MM.1S (cell line): Measurements from ENCODE around the gene SCYGR4.

Experiments used
- EZH2 ChIP-seq: fragments of 300-600 bp; sonication (generic); optimal IDR thresholded peaks from 2 replicates; pipeline ENCODE3; 2017; ENCODE audit warnings: low read depth, mild to moderate bottlenecking, antibody characterized with exemption, low read length, mixed read lengths
- EZH2phosphoT487 ChIP-seq: fragments of 300-600 bp; sonication (generic); IDR thresholded peaks from 2 replicates; pipeline ENCODE4 v1.6.1; 2018; ENCODE audit warnings: antibody characterized with exemption, low read length
- TF ChIP-seq, protein P1 (sequence below): fragments of 300-600 bp; sonication (generic); IDR thresholded peaks from 2 replicates; pipeline ENCODE4 v1.5.1; 2016; ENCODE audit warnings: antibody characterized with exemption, low read length, mixed read lengths

DNA sequence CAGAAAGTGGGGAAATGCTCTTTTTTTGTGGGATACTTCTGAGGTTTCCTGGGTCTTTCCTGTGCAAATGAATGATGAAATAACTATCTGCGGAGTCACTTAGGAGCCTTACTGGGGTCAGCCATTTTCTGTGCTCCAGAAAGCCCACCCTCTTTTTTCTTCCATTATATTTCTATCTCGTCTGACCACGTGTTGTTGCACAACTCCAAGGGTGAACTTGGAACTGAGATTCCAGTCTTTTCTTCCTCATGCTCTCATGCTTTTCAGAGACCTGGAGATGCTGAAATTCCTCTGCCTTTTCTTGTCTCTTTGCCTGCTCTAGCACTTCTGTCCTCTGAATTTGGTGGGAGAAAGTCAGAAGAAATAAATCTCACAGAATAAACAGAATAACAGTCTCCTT lies 44.5 kb downstream of the SCYGR4 start:
- TF ChIP-seq, protein P1, sequence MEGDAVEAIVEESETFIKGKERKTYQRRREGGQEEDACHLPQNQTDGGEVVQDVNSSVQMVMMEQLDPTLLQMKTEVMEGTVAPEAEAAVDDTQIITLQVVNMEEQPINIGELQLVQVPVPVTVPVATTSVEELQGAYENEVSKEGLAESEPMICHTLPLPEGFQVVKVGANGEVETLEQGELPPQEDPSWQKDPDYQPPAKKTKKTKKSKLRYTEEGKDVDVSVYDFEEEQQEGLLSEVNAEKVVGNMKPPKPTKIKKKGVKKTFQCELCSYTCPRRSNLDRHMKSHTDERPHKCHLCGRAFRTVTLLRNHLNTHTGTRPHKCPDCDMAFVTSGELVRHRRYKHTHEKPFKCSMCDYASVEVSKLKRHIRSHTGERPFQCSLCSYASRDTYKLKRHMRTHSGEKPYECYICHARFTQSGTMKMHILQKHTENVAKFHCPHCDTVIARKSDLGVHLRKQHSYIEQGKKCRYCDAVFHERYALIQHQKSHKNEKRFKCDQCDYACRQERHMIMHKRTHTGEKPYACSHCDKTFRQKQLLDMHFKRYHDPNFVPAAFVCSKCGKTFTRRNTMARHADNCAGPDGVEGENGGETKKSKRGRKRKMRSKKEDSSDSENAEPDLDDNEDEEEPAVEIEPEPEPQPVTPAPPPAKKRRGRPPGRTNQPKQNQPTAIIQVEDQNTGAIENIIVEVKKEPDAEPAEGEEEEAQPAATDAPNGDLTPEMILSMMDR: no peak
- TF ChIP-seq EZH2 (no peak), EZH2phosphoT487 (no peak)
